Progenitor cell of endocrine pancreas (in vitro differentiated cells): Measurements from ENCODE around the gene DCD. TPM values are rescaled to one million over a fixed set of nuclear protein-coding genes. Genes with fewer than 3 reads are reported as not detected.

Experiments
- DNase-seq: peaks from one replicate; pipeline ENCODE4 v3.0.0; 2021; ENCODE audit warnings: low spot score; ENCODE audit not compliant: unreplicated experiment
- H3K27ac Mint-ChIP-seq: 2 replicates; pipeline ENCODE4 v1.8.0; 2021; ENCODE audit warnings: mild to moderate bottlenecking, moderate library complexity, mixed read lengths
- H3K27me3 Mint-ChIP-seq: 2 replicates; pipeline ENCODE4 v1.8.0; 2021; ENCODE audit warnings: mixed read lengths
- H3K36me3 Mint-ChIP-seq: 2 replicates; pipeline ENCODE4 v1.8.0; 2022; ENCODE audit warnings: mixed read lengths; ENCODE audit not compliant: insufficient read depth
- H3K4me1 Mint-ChIP-seq: 2 replicates; pipeline ENCODE4 v1.8.0; 2021; ENCODE audit warnings: low read depth, mixed read lengths
- H3K4me3 Mint-ChIP-seq: 2 replicates; pipeline ENCODE4 v1.8.0; 2021; ENCODE audit warnings: low read depth, mild to moderate bottlenecking, moderate library complexity, mixed read lengths
- H3K9me3 Mint-ChIP-seq: 2 replicates; pipeline ENCODE4 v1.8.0; 2021; ENCODE audit warnings: low read depth, mixed read lengths
- total RNA-seq: library from RNA; stranded (reverse); gene quantifications from 2 replicates; pipeline ENCODE4 v1.2.1, GENCODE V29; 2021
- TF ChIP-seq, protein P1 (sequence below): fragments of 200-600 bp; sonication (generic); IDR thresholded peaks from one replicate; pipeline ENCODE4 v1.5.0; 2021; ENCODE audit warnings: antibody characterized with exemption, mild to moderate bottlenecking; ENCODE audit not compliant: unreplicated experiment

DCD gene
- total RNA-seq, 1 donor from 2014 or later: not detected

- Mint-ChIP-seq H3K9me3 (no peaks in the 10 kb centered on the region), H3K4me1 (peaks cover 11% of the 10 kb centered on the region), H3K27ac (no peak overlapping the region), H3K27me3 (peaks cover 73% of the 10 kb centered on the region), H3K4me3 (no peak overlapping the region), H3K36me3 (no peaks in the 10 kb centered on the region)
- DNase-seq: no peak
- TF ChIP-seq, protein P1, sequence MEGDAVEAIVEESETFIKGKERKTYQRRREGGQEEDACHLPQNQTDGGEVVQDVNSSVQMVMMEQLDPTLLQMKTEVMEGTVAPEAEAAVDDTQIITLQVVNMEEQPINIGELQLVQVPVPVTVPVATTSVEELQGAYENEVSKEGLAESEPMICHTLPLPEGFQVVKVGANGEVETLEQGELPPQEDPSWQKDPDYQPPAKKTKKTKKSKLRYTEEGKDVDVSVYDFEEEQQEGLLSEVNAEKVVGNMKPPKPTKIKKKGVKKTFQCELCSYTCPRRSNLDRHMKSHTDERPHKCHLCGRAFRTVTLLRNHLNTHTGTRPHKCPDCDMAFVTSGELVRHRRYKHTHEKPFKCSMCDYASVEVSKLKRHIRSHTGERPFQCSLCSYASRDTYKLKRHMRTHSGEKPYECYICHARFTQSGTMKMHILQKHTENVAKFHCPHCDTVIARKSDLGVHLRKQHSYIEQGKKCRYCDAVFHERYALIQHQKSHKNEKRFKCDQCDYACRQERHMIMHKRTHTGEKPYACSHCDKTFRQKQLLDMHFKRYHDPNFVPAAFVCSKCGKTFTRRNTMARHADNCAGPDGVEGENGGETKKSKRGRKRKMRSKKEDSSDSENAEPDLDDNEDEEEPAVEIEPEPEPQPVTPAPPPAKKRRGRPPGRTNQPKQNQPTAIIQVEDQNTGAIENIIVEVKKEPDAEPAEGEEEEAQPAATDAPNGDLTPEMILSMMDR: no peak
Observed at GRCh38 chr12:54608769-54609168, 39.4 kb downstream of the DCD start.

DNA sequence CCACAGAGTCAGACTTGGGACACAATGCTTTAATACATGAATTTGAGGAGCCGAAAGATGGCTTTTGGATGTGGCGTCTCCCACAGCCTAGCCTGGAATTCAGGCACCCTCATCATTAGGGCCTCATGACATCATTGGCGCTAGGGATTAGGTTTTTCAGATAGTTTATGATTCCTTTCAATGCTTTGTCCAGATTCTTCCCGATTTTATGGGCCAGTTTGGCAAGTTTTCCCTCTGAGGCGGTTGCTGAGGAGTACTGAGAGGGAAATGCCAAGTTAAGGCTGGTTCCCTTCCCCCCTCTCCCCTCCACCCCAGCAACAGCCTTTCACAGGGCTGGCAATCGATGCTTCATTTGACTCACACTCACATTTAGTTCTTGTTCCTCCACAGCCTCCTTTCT lies 40.0 kb downstream of the DCD start:
- peaks cover 11% of the 10 kb centered on the region for H3K4me1 Mint-ChIP-seq
- no peak overlapping the region for H3K4me3 Mint-ChIP-seq
- no peaks in the 10 kb centered on the region for H3K36me3 Mint-ChIP-seq
- H3K9me3 Mint-ChIP-seq: no peaks in the 10 kb centered on the region
- TF ChIP-seq, protein P1: no peak
- peaks cover 68% of the 10 kb centered on the region for H3K27me3 Mint-ChIP-seq
- DNase-seq: no peak
- no peak overlapping the region for H3K27ac Mint-ChIP-seq

DNA sequence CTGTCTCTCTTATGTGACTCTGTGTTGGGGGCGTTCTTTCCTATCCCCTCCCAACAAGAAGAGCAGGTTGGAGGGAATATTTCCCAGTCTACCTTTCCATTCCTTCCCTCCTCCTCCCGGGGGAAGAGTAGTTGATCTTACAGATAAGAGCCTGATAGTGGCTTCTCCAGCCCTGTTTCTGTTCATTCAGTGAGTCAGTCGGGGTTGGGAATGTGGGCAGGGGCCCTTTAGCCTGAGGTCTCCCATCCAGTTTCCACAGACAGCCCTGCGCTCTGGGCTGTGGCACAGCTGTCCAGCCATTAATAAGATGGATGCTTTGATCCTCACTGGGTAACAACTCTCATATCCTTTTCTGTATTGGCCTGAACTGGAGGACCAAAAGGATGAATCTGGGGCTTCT lies 41.6 kb downstream of the DCD start:
- Mint-ChIP-seq H3K36me3 (no peaks in the 10 kb centered on the region), H3K27ac (no peak overlapping the region), H3K27me3 (peaks cover 59% of the 10 kb centered on the region), H3K4me1 (peaks cover 11% of the 10 kb centered on the region), H3K4me3 (no peak overlapping the region), H3K9me3 (no peaks in the 10 kb centered on the region)
- no peak for DNase-seq
- TF ChIP-seq, protein P1: no peak

- Mint-ChIP-seq H3K27ac (no peak overlapping the region), H3K27me3 (peaks cover 56% of the 10 kb centered on the region), H3K4me3 (no peak overlapping the region), H3K9me3 (no peaks in the 10 kb centered on the region), H3K36me3 (no peaks in the 10 kb centered on the region), H3K4me1 (peaks cover 11% of the 10 kb centered on the region)
- no peak for DNase-seq
- TF ChIP-seq, protein P1: no peak
Observed at GRCh38 chr12:54605138-54605970, 42.8 kb downstream of the DCD start.

- Mint-ChIP-seq H3K27me3 (peaks cover 55% of the 10 kb centered on the region), H3K27ac (no peak overlapping the region), H3K9me3 (no peaks in the 10 kb centered on the region), H3K36me3 (no peaks in the 10 kb centered on the region), H3K4me1 (peaks cover 11% of the 10 kb centered on the region), H3K4me3 (no peak overlapping the region)
- TF ChIP-seq, protein P1: no peak
- DNase-seq: no peak
Observed at GRCh38 chr12:54604436-54604835, 43.7 kb downstream of the DCD start.
